GM19035 (cell line): Measurements from ENCODE around the gene KIAA1958.

Source experiments
- ATAC-seq: cut with Tn5 transposase; IDR thresholded peaks from one replicate; pipeline ENCODE4 v1.9.1; 2021; ENCODE audit not compliant: unreplicated experiment

KIAA1958 gene

DNA sequence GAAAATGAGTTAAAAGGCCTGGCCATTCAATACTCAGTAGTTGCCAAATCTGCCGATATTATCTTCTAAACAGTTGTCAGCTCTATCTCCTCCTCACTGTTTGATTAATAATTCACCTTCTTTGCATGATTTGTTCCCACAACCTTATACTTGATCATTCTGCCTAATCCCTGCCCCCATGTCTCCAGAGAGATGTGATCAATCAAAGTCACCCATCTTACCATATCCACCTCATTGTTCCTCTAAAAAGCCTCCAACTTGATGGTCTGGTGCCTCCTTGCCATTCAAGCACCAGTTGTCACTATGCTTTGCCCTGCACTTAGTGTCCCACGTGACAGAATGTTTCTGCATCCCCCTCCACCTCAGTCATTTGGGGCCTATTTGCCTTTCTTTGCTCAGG is 41.3 kb downstream of the KIAA1958 start:
- no peak for ATAC-seq

DNA sequence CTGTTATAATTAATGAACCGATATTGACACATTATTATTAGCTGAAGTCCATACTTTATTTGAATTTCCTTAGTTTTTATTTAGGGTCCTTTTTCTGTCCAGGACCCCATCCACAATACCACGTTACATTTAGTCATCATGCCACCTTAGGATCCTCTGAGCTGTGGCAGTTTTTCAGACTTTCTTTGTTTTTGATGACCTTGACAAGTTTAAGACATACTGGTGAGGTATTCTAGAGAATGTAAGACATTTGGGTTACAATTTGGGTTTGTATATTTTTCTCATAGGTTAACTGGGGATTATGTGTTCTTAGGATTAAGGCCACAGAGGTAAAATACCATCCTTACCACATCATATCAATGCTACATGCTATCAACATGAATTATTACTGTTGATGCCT is 42.7 kb downstream of the KIAA1958 start:
- ATAC-seq, result no peak

DNA sequence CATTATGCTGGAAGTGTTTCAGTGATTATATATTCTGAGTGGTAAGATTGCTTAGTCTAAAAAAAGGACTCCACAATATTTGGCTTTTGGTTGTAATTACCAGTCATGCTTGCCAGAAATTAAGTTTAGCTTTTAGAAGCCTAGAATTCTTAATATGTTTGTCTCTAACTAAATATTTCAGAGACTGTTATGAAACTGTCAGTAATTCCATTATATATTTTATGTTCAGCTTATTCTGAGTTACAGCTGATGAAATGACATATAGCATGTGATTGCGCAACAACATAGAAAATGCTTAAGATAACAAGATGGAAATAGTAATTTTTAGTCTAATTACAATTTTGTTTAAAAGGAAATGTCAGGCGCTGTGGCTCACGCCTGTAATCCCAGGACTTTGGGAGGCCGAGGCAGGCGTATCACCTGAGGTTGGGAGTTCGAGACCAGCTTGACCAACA is 44.2 kb downstream of the KIAA1958 start:
- ATAC-seq, result no peak

DNA sequence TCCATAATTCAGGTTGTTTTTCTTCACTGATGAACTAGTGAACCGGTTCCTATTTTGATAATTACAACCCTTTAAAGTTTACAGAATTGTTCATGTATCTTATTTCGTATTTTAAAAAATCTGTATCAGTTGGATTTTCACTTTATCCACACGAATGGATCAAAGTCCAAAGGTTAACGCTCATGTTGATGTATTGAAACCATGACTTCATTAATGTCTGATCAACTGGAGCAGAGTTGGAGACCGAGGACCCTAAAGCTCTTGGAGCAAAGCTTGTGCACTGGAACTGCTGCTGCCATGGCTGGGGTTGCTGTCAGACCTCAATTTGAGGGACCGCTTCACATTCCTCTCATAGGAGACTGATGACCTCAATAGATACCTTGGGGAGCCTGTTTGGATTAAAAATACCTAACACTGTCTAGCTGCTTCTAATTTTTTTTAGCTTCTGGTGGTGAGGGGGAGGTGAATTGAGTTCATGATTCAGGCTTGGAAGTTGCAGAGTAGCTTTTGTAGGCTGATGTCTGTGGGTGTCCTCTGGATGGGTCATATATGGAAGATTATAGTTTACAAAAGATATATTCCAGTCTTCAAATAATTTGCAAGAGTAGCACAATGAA is 45.1 kb downstream of the KIAA1958 start:
- no peak for ATAC-seq

DNA sequence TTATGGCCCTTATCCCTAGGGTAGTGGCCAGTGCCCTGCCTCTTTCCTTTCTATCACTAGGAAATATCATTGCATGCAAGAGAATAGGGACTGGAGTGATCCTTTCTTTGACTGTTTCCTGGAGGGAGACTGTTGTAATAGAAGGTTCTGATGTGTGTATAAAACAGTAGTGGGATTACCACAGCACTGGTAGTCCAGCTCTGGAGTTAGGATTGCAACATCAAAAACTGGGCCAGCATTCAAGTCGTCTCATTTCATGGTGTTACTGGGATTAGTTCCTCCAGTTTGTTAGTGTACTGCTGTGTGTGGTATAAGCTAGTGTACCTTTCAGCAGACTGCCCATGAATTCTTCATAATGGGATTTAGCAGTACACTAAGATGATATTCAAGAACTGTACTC is 45.8 kb downstream of the KIAA1958 start:
- ATAC-seq, result no peak

- no peak for ATAC-seq
Measured at GRCh38 chr9:112533660-112534059, 47.0 kb downstream of the KIAA1958 start.

- ATAC-seq, result no peak
Measured at GRCh38 chr9:112535301-112535700, 48.7 kb downstream of the KIAA1958 start.

GRCh38 chr9:112535811-112536210 is 49.2 kb downstream of the KIAA1958 start:
- ATAC-seq, result no peak

DNA sequence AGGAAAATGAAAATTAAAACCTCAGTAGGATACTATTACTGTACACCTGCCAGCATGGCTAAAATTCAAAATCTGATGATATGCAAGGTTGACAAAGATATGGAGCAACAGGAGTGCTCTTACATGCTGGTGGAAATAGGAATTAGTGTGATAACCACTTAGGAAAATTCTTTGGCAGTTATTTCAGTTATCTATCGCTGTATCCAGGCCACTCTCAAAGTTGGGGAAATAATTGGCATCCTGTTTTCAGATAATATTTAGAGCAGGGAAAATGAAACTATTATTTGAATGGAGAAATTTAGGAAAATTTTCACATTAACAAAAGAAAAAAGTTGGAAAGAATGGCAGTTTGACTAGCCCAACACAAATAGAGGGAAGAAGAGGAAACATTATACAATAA is 50.9 kb downstream of the KIAA1958 start:
- no peak for ATAC-seq

- no peak for ATAC-seq
Measured at GRCh38 chr9:112540800-112541199, 54.2 kb downstream of the KIAA1958 start.

- no peak for ATAC-seq
Measured at GRCh38 chr9:112541685-112542084, 55.1 kb downstream of the KIAA1958 start.

DNA sequence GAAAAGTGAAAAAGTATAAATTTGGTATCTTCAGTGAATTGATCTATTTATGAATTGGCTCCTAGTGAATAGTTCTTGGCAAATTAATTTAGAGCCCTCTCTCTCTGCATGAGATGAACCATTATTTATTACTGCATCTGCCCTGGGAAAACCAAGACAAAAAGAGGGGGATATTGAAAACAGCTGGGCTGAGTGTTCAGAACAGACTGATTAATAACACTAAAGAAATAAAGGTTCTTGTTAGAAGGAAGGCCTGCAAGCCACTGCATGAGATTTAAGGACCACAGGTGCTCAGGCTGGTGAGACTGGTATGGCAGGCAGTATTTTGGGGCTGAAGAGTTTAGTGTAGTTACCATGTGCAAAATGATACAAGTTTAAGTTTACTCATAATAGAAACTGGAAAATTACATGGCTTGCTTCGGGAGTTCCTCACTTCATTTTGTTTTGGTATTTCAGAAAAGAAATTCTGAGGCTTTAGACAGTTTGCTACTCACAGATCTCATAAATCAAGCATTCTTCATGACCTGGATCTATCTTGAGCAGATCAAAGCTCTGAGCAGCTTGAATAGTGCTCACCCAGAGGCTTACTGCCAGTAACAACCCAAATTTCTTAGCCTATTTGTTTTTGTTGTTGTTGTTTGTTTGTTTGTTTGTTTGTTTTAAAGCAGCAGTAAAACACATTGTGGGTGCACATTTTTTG is 56.1 kb downstream of the KIAA1958 start:
- ATAC-seq, result no peak

DNA sequence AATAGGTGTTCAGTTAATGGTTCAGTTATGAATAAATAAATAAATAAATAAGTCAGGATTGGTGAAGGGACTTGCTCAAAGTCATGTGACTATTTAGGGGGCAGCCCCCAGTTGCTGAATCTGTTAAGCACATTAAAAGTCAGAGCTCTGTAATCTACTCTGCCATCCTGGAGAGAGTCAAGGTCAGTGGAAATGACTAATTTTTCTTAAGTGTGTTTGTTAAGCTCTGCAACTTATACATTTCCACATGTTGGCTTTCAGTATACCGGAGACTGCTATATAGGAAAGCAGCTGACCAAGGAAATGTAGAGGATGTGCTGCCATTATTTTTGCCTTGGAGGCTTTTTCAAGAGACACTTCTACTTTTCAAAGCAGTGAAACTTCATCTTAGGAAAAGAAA is 57.9 kb downstream of the KIAA1958 start:
- ATAC-seq, result no peak

GRCh38 chr9:112545237-112545636 is 58.6 kb downstream of the KIAA1958 start:
- no peak for ATAC-seq

DNA sequence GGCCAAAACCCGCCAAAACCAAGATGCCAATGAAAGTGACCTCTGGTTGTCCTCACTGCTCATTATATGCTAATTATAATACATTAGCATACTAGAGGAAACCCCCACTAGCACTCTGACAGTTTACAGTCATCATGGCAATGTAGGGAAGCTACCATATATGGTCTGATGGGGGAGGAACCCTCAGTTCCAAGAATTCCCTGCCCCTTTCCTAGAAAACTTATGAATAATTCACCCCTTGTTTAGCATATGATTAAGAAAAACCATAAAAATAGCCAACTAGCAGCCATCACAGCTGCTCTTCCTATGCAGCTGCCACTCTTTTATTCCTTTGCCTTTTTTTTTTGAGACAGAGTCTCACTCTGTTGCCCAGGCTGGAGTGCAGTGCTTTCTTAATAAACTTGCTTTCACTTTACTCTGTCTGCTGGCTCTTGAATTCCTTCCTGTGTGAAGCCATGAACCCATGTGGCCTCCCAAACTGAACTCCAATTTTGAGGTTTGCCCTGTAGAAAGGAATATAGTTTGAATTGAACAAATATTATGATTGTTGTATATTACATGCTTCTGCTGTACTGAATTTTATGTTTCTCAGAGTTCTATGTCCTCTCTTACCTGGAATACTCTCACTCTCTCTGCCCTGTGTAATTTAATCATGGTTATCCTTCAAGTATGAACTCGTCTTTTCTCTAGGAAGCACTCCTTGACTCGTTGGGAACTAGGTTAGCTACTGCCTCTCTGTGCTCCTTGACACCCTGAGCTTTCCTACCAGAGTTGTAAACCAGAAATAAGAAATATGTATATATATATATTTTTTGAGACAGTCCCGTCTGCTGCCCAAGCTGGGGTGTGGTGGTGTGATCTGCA is 59.8 kb downstream of the KIAA1958 start:
- no peak for ATAC-seq

DNA sequence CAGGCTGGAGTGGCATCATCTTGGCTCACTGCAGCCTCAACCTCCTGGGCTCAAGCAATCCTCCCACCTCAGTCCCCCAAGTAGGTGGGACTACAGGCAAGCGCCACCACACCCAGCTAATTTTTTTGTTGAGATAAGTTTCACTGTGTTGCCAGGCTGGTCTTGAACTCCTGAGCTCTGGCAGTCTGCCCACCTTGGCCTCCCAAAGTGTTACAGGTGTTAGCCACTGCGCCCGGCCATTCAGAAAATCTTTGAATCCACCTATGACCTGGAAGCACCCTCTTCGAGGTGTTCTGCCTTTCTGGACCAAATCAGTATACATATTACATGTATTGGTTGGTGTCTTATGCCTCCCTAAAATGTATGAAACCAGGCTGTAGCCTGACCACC is 61.4 kb downstream of the KIAA1958 start:
- ATAC-seq, result no peak

- ATAC-seq, result no peak
Measured at GRCh38 chr9:112548836-112549595, 62.4 kb downstream of the KIAA1958 start.

- ATAC-seq, result no peak
Measured at GRCh38 chr9:112550531-112550930, 63.9 kb downstream of the KIAA1958 start.

- ATAC-seq, result no peak
Measured at GRCh38 chr9:112551641-112552040, 65.0 kb downstream of the KIAA1958 start.

GRCh38 chr9:112552229-112553056 is 65.8 kb downstream of the KIAA1958 start:
- ATAC-seq, result no peak
